Neural crest cell (in vitro differentiated cells): Measurements from ENCODE around the gene ZNF284. TPM values are rescaled to one million over a fixed set of nuclear protein-coding genes. Genes with fewer than 3 reads are reported as not detected.

Experiments used
- DNase-seq: peaks from one replicate; pipeline ENCODE4 v3.0.0; 2021; ENCODE audit warnings: low read depth, mixed read lengths, low spot score
- H3K27ac Mint-ChIP-seq: one replicate; pipeline ENCODE4 v1.8.0; 2021; ENCODE audit warnings: mild to moderate bottlenecking, mixed read lengths; ENCODE audit not compliant: unreplicated experiment
- H3K27me3 Mint-ChIP-seq: 2 replicates; pipeline ENCODE4 v1.8.0; 2021; ENCODE audit warnings: low read depth, mild to moderate bottlenecking, mixed read lengths
- H3K36me3 Mint-ChIP-seq: 2 replicates; pipeline ENCODE4 v1.8.0; 2021; ENCODE audit warnings: low read depth, mild to moderate bottlenecking, mixed read lengths
- H3K4me1 Mint-ChIP-seq: 2 replicates; pipeline ENCODE4 v1.8.0; 2021; ENCODE audit warnings: mixed read lengths
- H3K4me3 Mint-ChIP-seq: one replicate; pipeline ENCODE4 v1.8.0; 2021; ENCODE audit warnings: mild to moderate bottlenecking, mixed read lengths
- H3K9me3 Mint-ChIP-seq: 2 replicates; pipeline ENCODE4 v1.8.0; 2021; ENCODE audit warnings: mixed read lengths
- total RNA-seq: library from RNA; stranded (reverse); gene quantifications from 2 replicates; pipeline ENCODE4 v1.2.1, GENCODE V29; 2021
- TF ChIP-seq, protein P1 (sequence below): fragments of 200-600 bp; sonication (generic); conservative IDR thresholded peaks from 2 replicates; pipeline ENCODE4 v1.5.0; 2021; ENCODE audit warnings: antibody characterized with exemption, mild to moderate bottlenecking

ZNF284 gene
- total RNA-seq, 1 donor from 2014 or later, result 4.5 TPM

DNA sequence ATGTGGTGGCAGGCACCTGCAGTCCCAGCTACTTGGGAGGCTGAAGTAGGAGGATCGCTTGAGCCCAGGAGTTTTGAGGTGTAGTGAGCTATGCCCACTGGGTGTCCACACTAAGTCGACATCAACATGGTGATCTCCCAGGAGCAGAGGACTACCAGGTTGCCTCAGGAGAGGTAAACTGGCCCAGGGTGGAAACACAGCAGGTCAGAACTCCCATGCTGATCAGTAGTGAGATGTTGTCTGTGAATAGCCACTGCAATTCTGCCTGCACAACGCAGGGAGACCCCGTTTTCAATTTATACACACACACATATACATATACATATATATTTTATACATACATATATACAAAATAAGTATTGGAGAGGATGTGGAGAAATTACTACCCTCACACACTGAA lies 20.1 kb downstream of the ZNF284 start:
- peak overlapping the region; percentile 69 for H3K4me3 Mint-ChIP-seq
- peaks cover 3% of the 10 kb centered on the region for H3K36me3 Mint-ChIP-seq
- H3K9me3 Mint-ChIP-seq, result no peaks in the 10 kb centered on the region
- peaks cover 16% of the 10 kb centered on the region for H3K4me1 Mint-ChIP-seq
- no peak overlapping the region for H3K27ac Mint-ChIP-seq
- H3K27me3 Mint-ChIP-seq, result no peaks in the 10 kb centered on the region
- DNase-seq, result no peak
- TF ChIP-seq, protein P1, sequence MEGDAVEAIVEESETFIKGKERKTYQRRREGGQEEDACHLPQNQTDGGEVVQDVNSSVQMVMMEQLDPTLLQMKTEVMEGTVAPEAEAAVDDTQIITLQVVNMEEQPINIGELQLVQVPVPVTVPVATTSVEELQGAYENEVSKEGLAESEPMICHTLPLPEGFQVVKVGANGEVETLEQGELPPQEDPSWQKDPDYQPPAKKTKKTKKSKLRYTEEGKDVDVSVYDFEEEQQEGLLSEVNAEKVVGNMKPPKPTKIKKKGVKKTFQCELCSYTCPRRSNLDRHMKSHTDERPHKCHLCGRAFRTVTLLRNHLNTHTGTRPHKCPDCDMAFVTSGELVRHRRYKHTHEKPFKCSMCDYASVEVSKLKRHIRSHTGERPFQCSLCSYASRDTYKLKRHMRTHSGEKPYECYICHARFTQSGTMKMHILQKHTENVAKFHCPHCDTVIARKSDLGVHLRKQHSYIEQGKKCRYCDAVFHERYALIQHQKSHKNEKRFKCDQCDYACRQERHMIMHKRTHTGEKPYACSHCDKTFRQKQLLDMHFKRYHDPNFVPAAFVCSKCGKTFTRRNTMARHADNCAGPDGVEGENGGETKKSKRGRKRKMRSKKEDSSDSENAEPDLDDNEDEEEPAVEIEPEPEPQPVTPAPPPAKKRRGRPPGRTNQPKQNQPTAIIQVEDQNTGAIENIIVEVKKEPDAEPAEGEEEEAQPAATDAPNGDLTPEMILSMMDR, result no peak

DNA sequence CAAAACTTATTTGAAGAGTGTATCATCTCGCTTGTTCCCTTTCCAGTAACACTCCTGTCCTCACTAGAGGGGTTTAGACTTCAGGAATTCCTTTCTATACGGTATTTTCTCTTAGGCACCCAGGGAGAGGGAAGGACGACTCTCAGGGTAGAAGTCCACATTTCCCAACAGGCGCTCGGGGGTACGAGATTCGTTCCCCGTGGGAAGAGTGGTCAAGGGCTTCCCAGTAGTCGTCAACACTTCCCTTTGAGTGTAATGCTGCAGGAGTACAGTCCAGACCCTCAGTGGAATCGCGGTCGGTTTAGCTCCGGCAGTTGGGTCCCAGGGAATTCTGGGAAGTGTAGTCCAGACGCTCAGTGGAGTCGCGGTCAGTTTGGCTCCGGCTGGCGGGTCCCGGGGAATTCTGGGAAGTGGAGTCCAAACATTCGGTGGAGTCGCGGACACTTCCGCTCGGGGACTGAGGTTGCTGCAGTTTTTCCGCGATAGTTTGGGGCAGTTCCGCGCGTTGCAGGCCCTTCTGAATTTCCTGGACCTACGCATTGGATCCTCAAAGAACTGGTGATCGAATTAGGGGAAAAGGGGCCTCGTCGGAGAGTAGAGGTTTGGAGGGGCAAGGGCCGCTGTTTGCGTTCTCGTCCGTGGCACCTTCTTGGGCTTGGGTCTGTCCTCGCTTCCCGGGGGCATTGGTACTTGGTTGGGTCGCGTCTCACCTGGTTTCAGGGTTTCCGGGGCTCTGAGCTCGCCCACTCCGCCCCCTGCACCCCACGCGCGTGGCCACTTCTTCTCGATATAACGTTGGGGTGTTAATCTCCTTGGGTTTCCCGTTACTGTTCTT lies 22.2 kb downstream of the ZNF284 start, which contains the start of gene ZNF224:
ZNF224 (plus strand) TSS at position 431 of the 835 bp plus-strand sequence. CDS start 3,513 bp downstream, outside the sequence.
- no peaks in the 10 kb centered on the region for H3K9me3 Mint-ChIP-seq
- peak within 1 kb of the TSS; percentile 91 for H3K27ac Mint-ChIP-seq
- H3K4me3 Mint-ChIP-seq, result peak within 1 kb of the TSS; percentile 99
- TF ChIP-seq, protein P1, result no peak
- no peaks in the 10 kb centered on the region for H3K27me3 Mint-ChIP-seq
- peaks cover 16% of the 10 kb centered on the region for H3K4me1 Mint-ChIP-seq
- peaks cover 5% of the 10 kb centered on the region for H3K36me3 Mint-ChIP-seq
- peak; percentile 81 for DNase-seq

DNA sequence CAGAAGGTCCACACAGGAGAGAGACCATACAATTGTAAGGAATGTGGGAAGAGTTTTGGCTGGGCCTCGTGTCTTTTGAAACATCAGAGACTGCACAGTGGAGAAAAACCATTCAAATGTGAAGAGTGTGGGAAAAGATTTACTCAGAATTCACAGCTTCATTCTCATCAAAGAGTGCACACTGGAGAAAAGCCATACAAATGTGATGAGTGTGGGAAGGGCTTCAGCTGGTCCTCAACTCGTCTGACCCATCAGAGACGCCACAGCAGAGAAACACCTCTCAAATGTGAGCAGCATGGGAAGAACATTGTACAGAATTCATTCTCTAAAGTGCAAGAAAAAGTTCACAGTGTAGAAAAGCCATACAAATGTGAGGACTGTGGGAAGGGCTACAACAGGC lies 35.8 kb downstream of the ZNF284 start:
- Mint-ChIP-seq H3K36me3 (peaks cover 77% of the 10 kb centered on the region), H3K4me1 (peaks cover 11% of the 10 kb centered on the region), H3K9me3 (peaks cover 34% of the 10 kb centered on the region), H3K27ac (no peak overlapping the region), H3K4me3 (no peak overlapping the region), H3K27me3 (no peaks in the 10 kb centered on the region)
- TF ChIP-seq, protein P1, result no peak
- no peak for DNase-seq

DNA sequence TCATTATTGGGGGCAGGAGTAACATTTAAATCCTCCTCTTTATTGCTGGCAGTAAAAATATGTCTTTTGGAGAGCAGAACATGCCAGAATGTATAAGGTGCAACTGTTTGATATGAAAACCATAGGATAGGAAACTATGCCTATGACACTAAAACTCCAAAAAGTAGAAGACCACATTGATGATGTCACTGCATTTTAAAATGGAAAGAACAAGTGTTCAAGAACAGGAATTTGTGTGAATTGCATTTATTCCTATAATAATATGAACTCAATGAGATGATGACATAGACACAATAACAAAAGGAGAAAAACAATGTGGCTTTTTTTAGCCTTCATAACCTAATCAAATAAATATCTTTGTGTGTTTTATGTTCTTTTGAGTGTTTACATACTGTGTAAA lies 37.5 kb downstream of the ZNF284 start:
- H3K4me3 Mint-ChIP-seq, result peak overlapping the region; percentile 9
- H3K27ac Mint-ChIP-seq, result no peak overlapping the region
- no peak for DNase-seq
- H3K36me3 Mint-ChIP-seq, result peaks cover 64% of the 10 kb centered on the region
- TF ChIP-seq, protein P1, result no peak
- peaks cover 23% of the 10 kb centered on the region for H3K4me1 Mint-ChIP-seq
- H3K9me3 Mint-ChIP-seq, result peaks cover 30% of the 10 kb centered on the region
- no peaks in the 10 kb centered on the region for H3K27me3 Mint-ChIP-seq

DNA sequence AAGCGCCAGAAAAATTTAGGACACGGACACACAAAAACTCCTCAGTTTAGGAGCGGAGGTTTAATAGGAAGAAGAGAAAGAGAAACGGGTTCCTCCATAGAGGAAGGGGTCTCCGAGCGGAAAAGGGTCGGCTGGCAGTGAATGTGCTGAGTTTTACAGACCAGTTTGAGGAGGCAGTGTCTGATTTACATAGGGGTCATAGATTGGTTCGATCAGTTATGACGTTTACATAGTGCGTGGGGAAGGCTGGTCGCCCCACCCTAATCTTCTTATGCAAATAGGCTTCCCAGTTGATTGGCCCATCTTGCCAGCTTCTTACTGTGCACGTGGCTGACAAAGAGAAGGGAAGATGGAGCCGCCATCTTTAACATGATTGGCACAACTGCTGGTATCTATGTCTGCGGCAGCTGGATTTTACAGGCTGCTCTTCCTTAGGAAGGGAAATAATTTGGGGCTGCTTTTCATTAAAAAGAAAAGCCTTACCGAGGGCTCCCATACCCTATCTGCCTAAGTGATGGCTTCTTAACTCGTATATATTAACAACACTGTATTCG lies 40.0 kb downstream of the ZNF284 start:
- H3K4me1 Mint-ChIP-seq, result peaks cover 32% of the 10 kb centered on the region
- peaks cover 43% of the 10 kb centered on the region for H3K36me3 Mint-ChIP-seq
- H3K4me3 Mint-ChIP-seq, result peak overlapping the region; percentile 99
- DNase-seq, result peak; percentile 4
- no peaks in the 10 kb centered on the region for H3K27me3 Mint-ChIP-seq
- TF ChIP-seq, protein P1, result no peak
- H3K27ac Mint-ChIP-seq, result no peak overlapping the region
- H3K9me3 Mint-ChIP-seq, result peaks cover 19% of the 10 kb centered on the region
